Astrocyte of the cerebellum (primary cell): ENCODE results near the gene TRIM54.

Experiments
- DNase-seq: peaks from one replicate; pipeline ENCODE4 v3.0.0-alpha.2; 2011; ENCODE audit warnings: low read depth
- H3K4me3 ChIP-seq: 2 replicates; pipeline ENCODE4 v1.5.1; 2011; ENCODE audit warnings: mild to moderate bottlenecking, low read depth, low read length, moderate library complexity
- CTCF ChIP-seq: IDR thresholded peaks from 2 replicates; pipeline ENCODE4 v1.5.1; 2012; ENCODE audit warnings: low read length, low read depth, moderate library complexity, mild to moderate bottlenecking; ENCODE audit errors: missing control alignments
- in situ Hi-C: cut with HindIII; loops from 2 replicates; pipeline ENCODE4 v1.10.0; 2017; ENCODE audit warnings: low sequenced_read_pairs

Gene TRIM54

DNA sequence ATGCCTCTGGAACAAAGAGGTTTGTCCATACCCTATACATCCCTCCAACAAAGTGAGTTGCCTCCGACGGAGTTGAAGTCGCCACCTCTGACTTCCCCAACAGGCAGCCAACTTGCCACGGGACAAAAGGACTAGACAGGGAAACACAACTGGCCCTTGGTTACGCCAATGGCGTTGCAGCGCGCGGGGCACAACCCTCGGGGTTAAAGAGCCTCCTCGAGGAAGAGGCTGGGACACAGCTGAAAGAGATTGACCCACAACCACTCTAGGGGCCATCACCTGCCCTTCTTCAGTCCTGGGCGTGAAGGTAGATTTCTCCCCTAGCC lies 73.8 kb downstream of the TRIM54 start:
- TF ChIP-seq CTCF = no peak
- DNase-seq = no peak
- in situ Hi-C loops = no loop called here
- H3K4me3 ChIP-seq = peak overlapping the region; percentile 99

DNA sequence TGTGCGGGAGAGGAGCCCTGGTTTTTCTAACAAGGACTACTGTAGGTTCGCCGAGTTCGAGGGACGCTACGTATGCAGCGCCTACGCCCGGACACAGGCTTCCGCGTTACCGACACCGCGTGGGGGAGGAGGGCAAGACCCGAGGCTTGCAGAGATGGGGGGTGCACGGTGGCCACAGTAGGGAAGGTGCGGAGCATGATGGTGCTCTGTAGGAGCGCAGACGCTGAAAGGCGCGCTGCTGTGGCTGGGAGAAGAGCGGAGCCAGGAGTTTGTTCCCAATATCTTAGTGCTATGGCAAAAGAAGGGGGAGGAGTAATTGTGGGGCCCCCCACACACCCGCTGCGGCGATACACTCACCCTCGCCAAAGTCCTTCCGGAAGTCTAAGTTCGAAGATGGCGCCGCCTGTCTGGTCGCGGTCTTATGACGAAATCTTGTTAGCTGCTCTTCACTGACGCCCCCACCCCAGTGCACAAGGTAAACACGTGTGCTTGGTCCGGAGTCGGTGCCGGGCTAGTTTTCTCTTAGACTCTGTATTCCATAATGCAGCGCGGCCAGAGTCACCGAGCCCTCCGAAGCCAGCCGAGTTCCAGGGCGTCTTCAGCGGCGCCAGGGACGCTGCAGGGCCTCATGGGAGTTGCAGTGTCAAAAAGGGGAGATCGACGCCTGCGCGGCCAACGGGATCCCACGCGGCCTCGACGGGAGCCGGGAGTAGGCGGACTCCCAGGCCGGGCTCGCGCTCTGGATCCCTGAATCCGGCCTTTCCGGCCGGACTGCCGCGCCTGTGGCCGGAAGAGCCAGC lies 74.4 kb downstream of the TRIM54 start, which contains the start of gene GTF3C2:
Gene GTF3C2 (minus strand): TSS at position 383 of the 800 bp plus-strand sequence. CDS start 13,210 bp downstream, outside the sequence.
- H3K4me3 ChIP-seq = peak within 1 kb of the TSS; percentile 99
- DNase-seq = peak; percentile 98
- no peak for TF ChIP-seq CTCF
- in situ Hi-C loops = no loop called here
